GM18907 (cell line): ENCODE data around the gene ANKRD34A.

Source experiments
- ATAC-seq: cut with Tn5 transposase; IDR thresholded peaks from one replicate; pipeline ENCODE4 v1.9.1; 2021; ENCODE audit warnings: mild to moderate bottlenecking, moderate library complexity; ENCODE audit not compliant: unreplicated experiment

The ANKRD34A gene

GRCh38 chr1:145974721-145975120 is 10.3 kb upstream of the ANKRD34A start:
- no peak for ATAC-seq

GRCh38 chr1:145972580-145972979 is 8.2 kb upstream of the ANKRD34A start:
- no peak for ATAC-seq

- no peak for ATAC-seq
Observed at GRCh38 chr1:145967288-145967687, 2.9 kb upstream of the ANKRD34A start.

GRCh38 chr1:145965119-145965744 is 857 bp upstream of the ANKRD34A start:
- no peak for ATAC-seq

GRCh38 chr1:145963265-145964019 is 933 bp downstream of the ANKRD34A start:
- no peak for ATAC-seq

- ATAC-seq, result no peak
Observed at GRCh38 chr1:145962157-145963102, 1.9 kb downstream of the ANKRD34A start.

GRCh38 chr1:145961425-145962156 is 2.8 kb downstream of the ANKRD34A start:
- ATAC-seq, result no peak

GRCh38 chr1:145961109-145961424 is 3.3 kb downstream of the ANKRD34A start:
- no peak for ATAC-seq

GRCh38 chr1:145960468-145961108 is 3.8 kb downstream of the ANKRD34A start:
- no peak for ATAC-seq

GRCh38 chr1:145959957-145960467 is 4.4 kb downstream of the ANKRD34A start:
- no peak for ATAC-seq

GRCh38 chr1:145959333-145959732 is 5.0 kb downstream of the ANKRD34A start:
- no peak for ATAC-seq

GRCh38 chr1:145958734-145959133 is 5.6 kb downstream of the ANKRD34A start:
- no peak for ATAC-seq

GRCh38 chr1:145957443-145958319 is 6.7 kb downstream of the ANKRD34A start, which contains the start of gene LIX1L:
Gene LIX1L, minus strand, starts transcription at chr1:145958017. Its CDS starts 90 bp downstream, at chr1:145957927.
- peak; percentile 89 for ATAC-seq

- no peak for ATAC-seq
Observed at GRCh38 chr1:145956781-145957442, 7.5 kb downstream of the ANKRD34A start.

GRCh38 chr1:145956361-145956760 is 8.0 kb downstream of the ANKRD34A start:
- no peak for ATAC-seq

- no peak for ATAC-seq
Observed at GRCh38 chr1:145955436-145955835, 8.9 kb downstream of the ANKRD34A start.

- ATAC-seq, result no peak
Observed at GRCh38 chr1:145953861-145954260, 10.5 kb downstream of the ANKRD34A start.

GRCh38 chr1:145952903-145953302 is 11.5 kb downstream of the ANKRD34A start:
- ATAC-seq, result no peak

GRCh38 chr1:145951526-145951925 is 12.8 kb downstream of the ANKRD34A start:
- no peak for ATAC-seq
